ENCODE results near the gene PLG.
"Not testable (repeated sequence)": the region's sequence is repeated elsewhere in the genome, so short reads cannot be mapped to it uniquely, and the experiment has no call there.

The PLG gene

GRCh38 chr6:160708993-160709392 lies 6.9 kb downstream of the PLG start:
- not testable (repeated sequence) for DNase-seq

GRCh38 chr6:160714731-160715316 lies 12.8 kb downstream of the PLG start:
- no peak for DNase-seq

- DNase-seq, result no peak
These were observed 28.9 kb downstream of the PLG start for GRCh38 chr6:160730911-160731310.

GRCh38 chr6:160733050-160733646 lies 31.1 kb downstream of the PLG start:
- peak in 2 of 14 donors; percentile 4 to 25 for DNase-seq

- no peak for DNase-seq
These were observed 32.6 kb downstream of the PLG start for GRCh38 chr6:160734627-160735026.

GRCh38 chr6:160735523-160735922 lies 33.5 kb downstream of the PLG start:
- no peak for DNase-seq

- DNase-seq, result no peak
These were observed 35.9 kb downstream of the PLG start for GRCh38 chr6:160737934-160738333.

GRCh38 chr6:160739955-160740354 lies 37.9 kb downstream of the PLG start:
- DNase-seq, result no peak

- not testable (repeated sequence) for DNase-seq
These were observed 39.0 kb downstream of the PLG start for GRCh38 chr6:160741012-160741411.

- DNase-seq, result no peak
These were observed 40.0 kb downstream of the PLG start for GRCh38 chr6:160742090-160742489.

GRCh38 chr6:160750276-160750689 lies 48.2 kb downstream of the PLG start:
- no peak for DNase-seq

GRCh38 chr6:160753211-160753610 lies 51.2 kb downstream of the PLG start:
- not testable (repeated sequence) for DNase-seq

- DNase-seq, result no peak
These were observed 53.1 kb downstream of the PLG start for GRCh38 chr6:160755165-160755564.

- DNase-seq, result no peak
These were observed 54.0 kb downstream of the PLG start for GRCh38 chr6:160756021-160756420.

- DNase-seq, result no peak
These were observed 54.8 kb downstream of the PLG start for GRCh38 chr6:160756871-160757270.

- DNase-seq, result no peak
These were observed 62.8 kb downstream of the PLG start for GRCh38 chr6:160764847-160765246.

GRCh38 chr6:160765412-160765811 lies 63.4 kb downstream of the PLG start:
- DNase-seq, result no peak

GRCh38 chr6:160766657-160766988 lies 64.6 kb downstream of the PLG start:
- no peak for DNase-seq

- peak in 11 of 14 donors; percentile 1 to 64 (median 20) for DNase-seq
These were observed 65.1 kb downstream of the PLG start for GRCh38 chr6:160766989-160767646.

GRCh38 chr6:160767647-160768019 lies 65.6 kb downstream of the PLG start:
- DNase-seq, result no peak

GRCh38 chr6:160768101-160768500 lies 66.1 kb downstream of the PLG start:
- DNase-seq, result no peak

- no peak for DNase-seq
These were observed 72.4 kb downstream of the PLG start for GRCh38 chr6:160774399-160774798.

GRCh38 chr6:160775792-160776580 lies 73.9 kb downstream of the PLG start:
- no peak for DNase-seq

Data from C1 segment of cervical spinal cord (tissue), 14 donors.